Upper lobe of left lung (tissue), 4 donors: ENCODE results near the gene AZU1.

ENCODE experiments used
- CTCF ChIP-seq, 6 experiments: fragments of 450-650 bp in 4 of 6; fragments of 200-600 bp in 2 of 6; sonication (generic) in 2 of 6; IDR thresholded peaks; one replicate each; pipeline ENCODE4 v1.5.1; 2016 to 2019; ENCODE audit warnings: antibody characterized with exemption in 6 of 6
- POLR2A ChIP-seq, 4 donors: fragments of 450-650 bp; IDR thresholded peaks; one replicate each; pipeline ENCODE4 v1.5.1; 2016 to 2017; ENCODE audit warnings: antibody characterized with exemption in 4 of 4, mild to moderate bottlenecking in 2 of 4

GRCh38 chr19:858868-859843 is 31.5 kb downstream of the AZU1 start, which contains the start of gene CFD:
- no peak for TF ChIP-seq CTCF (IDR thresholded peaks at IDR 0.05)
- peak in 1 of 4 donors; percentile 87 for TF ChIP-seq POLR2A (IDR thresholded peaks at IDR 0.05)
